ENCODE data around the gene PPM1F. TPM values are rescaled to one million over a fixed set of nuclear protein-coding genes. Genes with fewer than 3 reads are reported as not detected.

Gene PPM1F
- total RNA-seq, 1 experiment from 2014 or later = 21.1 TPM

GRCh38 chr22:21960200-21961126 is 7.8 kb upstream of the PPM1F start:
- no peak for TF ChIP-seq CTCF (conservative IDR thresholded peaks at IDR 0.05)
- no peaks in the 10 kb centered on the region; a peak in 1 of 5 replicates for H3K9me3 Mint-ChIP-seq
- no CpG with 5 or more reads among the region's 24 CpGs for WGBS (ENCODE audit: extremely low coverage, insufficient read length, low lambda C conversion rate)

More at GRCh38 chr22:21960200-21961126, 7.8 kb upstream of the PPM1F start:
- Histone ChIP-seq H4K20me1 (ENCODE audit: control insufficient read depth, insufficient read depth, insufficient read length) (no peaks in the 10 kb centered on the region), H2BK120ac (ENCODE audit: low read depth, low read length, poor library complexity, severe bottlenecking) (no peak overlapping the region), H3K18ac (ENCODE audit: insufficient read length, low read depth, low read length) (no peak overlapping the region), H4K91ac (ENCODE audit: insufficient read length, low read depth, low read length) (no peak overlapping the region), H3K9me3 (ENCODE audit: control insufficient read depth, low read depth, low read length) (no peaks in the 10 kb centered on the region), H2AK5ac (ENCODE audit: insufficient read length, low read length) (no peak overlapping the region), H2BK15ac (ENCODE audit: low read depth, low read length) (no peak overlapping the region), H2BK12ac (ENCODE audit: insufficient read length, low read depth, low read length) (no peak overlapping the region), H4K5ac (ENCODE audit: insufficient read length, low read depth, low read length) (no peak overlapping the region), H4K8ac (replicated peaks; ENCODE audit: insufficient read length, low read depth, low read length) (no peak overlapping the region), H3K4me1 (ENCODE audit: insufficient read depth, low read length) (no peaks in the 10 kb centered on the region), H3K79me1 (ENCODE audit: insufficient read depth, low read depth, low read length, poor library complexity, severe bottlenecking) (no peaks in the 10 kb centered on the region), H3T11ph (ENCODE audit: low read length) (no peak overlapping the region), H3K4ac (ENCODE audit: low read depth, low read length) (no peak overlapping the region), H3K23me2 (ENCODE audit: insufficient read length, low read depth, low read length, poor library complexity, severe bottlenecking) (no peaks in the 10 kb centered on the region), H2BK20ac (ENCODE audit: low read depth, low read length, poor library complexity, severe bottlenecking) (no peak overlapping the region), H3K27me3 (ENCODE audit: insufficient read depth, low read length) (no peaks in the 10 kb centered on the region), H3K4me2 (ENCODE audit: insufficient read depth, insufficient read length, low read length) (no peak overlapping the region), H3K9ac (ENCODE audit: extremely low read depth, insufficient read length, low read length) (no peak overlapping the region), H3K56ac (ENCODE audit: insufficient read length, low read depth, low read length) (no peak overlapping the region), H3K79me2 (ENCODE audit: insufficient read depth, low read length) (no peaks in the 10 kb centered on the region), H3K23ac (ENCODE audit: insufficient read length, low read depth, low read length) (no peak overlapping the region), H2AFZ (ENCODE audit: low read length) (no peak overlapping the region), H2BK5ac (ENCODE audit: insufficient read length, low read length) (no peak overlapping the region), H3K14ac (ENCODE audit: insufficient read depth, low read length) (no peak overlapping the region), H3K27ac (ENCODE audit: insufficient read length, low read depth, low read length) (no peak overlapping the region)
- Mint-ChIP-seq H3K36me3 (ENCODE audit: insufficient read depth in 1 of 3, low read depth in 3 of 3) (peaks cover 30 to 59% (median 49%) of the 10 kb centered on the region in 3 experiments), H3K27me3 (ENCODE audit: low read depth) (peaks cover 2% of the 10 kb centered on the region; the same call in 1 of the 2 replicates), H3K27ac (no peak overlapping the region), H3K4me1 (no peaks in the 10 kb centered on the region), H3K4me3 (no peak overlapping the region)
- DNase-seq = no peak

Measured in H9 (cell line).